Measurements from ENCODE around the gene TAF1C.
A peak's percentile ranks its signal among the peaks of the same experiment; 100 is the strongest.
"Not testable (repeated sequence)": the region's sequence is repeated elsewhere in the genome, so short reads cannot be mapped to it uniquely, and the experiment has no call there.

Gene TAF1C

GRCh38 chr16:84186685-84187437 is at the start of gene TAF1C:
TAF1C (minus strand) TSS chr16:84187057; CDS start chr16:84184988, 2,069 bp downstream.
- DNase-seq (ENCODE audit: low read depth in 1 of 2, low spot score in 1 of 2) = peak; percentile 80 to 89

- no peak for DNase-seq (ENCODE audit: low read depth in 1 of 2, low spot score in 1 of 2)
Measured at GRCh38 chr16:84234321-84235241, 47.7 kb upstream of the TAF1C start.

GRCh38 chr16:84233748-84234147 is 46.9 kb upstream of the TAF1C start:
- DNase-seq (ENCODE audit: low read depth in 1 of 2, low spot score in 1 of 2) = no peak

GRCh38 chr16:84232969-84233368 is 46.1 kb upstream of the TAF1C start:
- no peak for DNase-seq (ENCODE audit: low read depth in 1 of 2, low spot score in 1 of 2)

- DNase-seq (ENCODE audit: low read depth in 1 of 2, low spot score in 1 of 2) = no peak
Measured at GRCh38 chr16:84232060-84232459, 45.2 kb upstream of the TAF1C start.

GRCh38 chr16:84229471-84229870 is 42.6 kb upstream of the TAF1C start:
- no peak for DNase-seq (ENCODE audit: low read depth in 1 of 2, low spot score in 1 of 2)

GRCh38 chr16:84228256-84228838 is 41.5 kb upstream of the TAF1C start:
- no peak for DNase-seq (ENCODE audit: low read depth in 1 of 2, low spot score in 1 of 2)

DNA sequence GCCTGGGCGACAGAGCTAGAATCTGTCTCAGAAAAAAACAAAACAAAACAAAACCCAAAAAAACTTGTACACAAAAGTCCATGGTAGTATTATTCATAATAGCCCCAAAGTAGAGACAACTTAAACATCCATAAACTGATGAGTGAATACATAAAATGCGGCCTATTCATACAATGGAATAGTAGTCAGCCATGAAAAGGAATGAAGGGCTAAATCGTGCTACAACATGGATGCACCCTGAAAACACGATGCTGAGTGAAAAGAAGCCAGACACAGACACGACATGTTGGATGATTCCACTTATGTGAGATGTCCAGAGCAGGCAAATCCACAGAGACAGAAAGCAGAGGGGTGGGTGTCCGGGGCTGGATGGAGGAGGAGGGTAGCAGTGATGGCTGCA is 40.7 kb upstream of the TAF1C start:
- DNase-seq (ENCODE audit: low read depth in 1 of 2, low spot score in 1 of 2) = no peak

GRCh38 chr16:84226026-84226425 is 39.2 kb upstream of the TAF1C start:
- DNase-seq (ENCODE audit: low read depth in 1 of 2, low spot score in 1 of 2) = no peak

DNA sequence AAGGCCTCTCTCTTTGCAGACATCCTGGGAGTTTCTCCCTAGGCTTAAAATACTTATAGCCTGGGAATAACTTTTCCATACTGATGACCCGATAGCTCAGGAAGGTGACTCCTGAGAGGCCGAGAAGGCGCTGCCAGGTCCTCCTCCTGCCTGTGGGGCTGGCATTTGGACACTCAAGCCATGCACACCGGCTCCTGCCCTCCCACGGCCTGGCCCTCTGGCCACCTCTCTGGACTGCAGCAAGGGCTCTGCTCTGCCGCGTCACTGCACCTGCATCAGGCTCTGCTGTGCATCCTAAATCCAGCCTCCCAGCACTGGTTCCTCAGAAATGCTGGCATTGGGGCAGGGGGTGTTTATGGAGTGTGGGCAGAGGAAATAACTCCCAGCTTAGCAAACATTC is 38.7 kb upstream of the TAF1C start:
- no peak for DNase-seq (ENCODE audit: low read depth in 1 of 2, low spot score in 1 of 2)

DNA sequence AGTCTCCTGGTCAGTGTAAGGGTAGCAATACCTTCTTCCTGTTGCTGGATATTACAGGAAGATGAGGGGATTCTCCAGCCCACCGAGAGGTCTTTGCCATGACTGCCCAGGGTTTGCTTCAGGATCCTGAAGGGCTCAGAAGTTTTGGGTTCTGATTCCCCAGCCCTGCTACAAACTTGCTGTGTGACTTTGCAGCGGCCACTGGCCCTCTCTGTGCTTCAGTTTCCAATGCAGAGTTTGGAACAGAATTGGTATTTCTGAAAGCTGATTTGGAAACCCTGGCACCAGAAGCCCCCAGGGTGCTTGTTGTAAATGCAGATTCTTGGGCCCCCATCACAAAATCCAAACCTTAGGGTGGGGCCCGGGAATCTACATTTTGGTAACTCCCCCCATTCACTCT is 38.3 kb upstream of the TAF1C start:
- no peak for DNase-seq (ENCODE audit: low read depth in 1 of 2, low spot score in 1 of 2)

DNA sequence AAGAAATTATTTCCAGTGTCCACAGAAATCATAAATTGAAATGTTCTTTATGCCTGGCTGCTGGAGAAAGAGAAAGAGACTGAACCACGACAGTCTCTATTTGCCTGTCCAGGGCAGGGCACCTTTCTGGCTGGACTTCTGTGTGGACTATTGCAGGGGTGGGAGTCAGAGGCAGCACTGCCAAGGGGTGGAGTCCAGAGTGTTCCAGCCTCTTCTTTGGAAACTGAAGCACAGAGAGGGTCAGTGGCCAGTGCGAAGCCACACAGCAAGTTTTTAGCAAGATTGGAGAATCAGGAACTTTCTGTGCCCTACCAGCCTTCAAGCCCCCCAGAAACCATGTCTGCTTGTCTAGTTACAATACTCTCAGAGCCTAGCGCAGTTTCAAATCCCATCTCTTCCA is 37.7 kb upstream of the TAF1C start:
- no peak for DNase-seq (ENCODE audit: low read depth in 1 of 2, low spot score in 1 of 2)

DNA sequence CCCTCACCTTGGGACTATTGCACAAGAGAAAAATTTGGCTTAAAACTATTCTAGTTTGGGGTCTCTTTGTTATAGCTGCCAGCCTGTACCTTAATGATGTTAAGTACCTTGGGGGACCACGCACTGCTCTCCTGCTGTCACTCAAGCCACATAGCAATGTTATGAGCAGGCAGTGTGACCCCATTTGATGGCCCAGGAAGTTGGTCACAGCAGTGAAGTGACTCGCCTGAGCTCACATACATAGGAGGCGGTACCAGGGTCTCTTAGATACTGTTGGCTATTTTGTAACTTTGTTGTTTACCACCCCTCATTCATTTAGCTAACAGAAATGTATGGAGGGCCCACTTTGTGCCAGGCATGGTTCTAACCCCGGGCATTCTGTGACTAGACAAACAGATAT is 36.6 kb upstream of the TAF1C start:
- DNase-seq (ENCODE audit: low read depth in 1 of 2, low spot score in 1 of 2) = no peak

DNA sequence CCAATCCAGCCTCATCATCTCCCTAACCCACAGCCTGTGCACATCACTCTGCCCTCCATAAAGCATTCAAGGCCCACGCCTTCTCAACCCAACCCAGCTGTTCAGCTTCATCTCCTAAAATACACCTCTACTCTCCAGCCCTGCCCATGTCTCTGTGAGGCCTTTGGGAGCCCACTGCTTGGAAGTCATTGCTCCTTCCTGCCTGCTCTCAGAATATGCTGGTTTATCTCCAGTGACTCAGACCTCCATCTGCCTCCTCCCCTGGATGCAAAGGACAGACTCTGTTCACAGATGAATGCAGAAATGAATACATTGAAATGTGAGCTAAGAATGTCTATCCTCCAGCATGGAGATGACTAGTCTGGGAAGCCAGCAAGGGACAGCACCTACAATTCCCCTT is 34.0 kb upstream of the TAF1C start:
- no peak for DNase-seq (ENCODE audit: low read depth in 1 of 2, low spot score in 1 of 2)

DNA sequence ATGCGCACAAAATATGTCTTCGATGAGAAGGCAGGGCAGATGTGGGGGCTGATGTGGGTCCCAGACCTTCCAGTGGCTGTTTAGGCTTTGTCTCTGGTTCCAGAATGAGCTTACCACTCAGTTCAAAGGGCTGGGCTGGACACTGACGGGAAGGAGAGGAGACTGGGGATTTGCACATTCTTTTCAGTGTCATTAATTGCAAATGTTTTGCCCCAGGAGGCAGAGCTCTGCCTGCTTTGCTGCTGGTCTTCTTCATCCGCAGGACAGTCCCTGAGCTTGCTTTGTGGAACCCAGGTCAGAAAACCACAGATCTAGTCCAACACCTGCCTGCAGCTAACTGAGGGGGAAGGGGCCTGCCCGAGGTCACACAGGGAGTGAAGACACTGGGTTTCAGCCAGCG is 32.1 kb upstream of the TAF1C start:
- DNase-seq (ENCODE audit: low read depth in 1 of 2, low spot score in 1 of 2) = no peak

DNA sequence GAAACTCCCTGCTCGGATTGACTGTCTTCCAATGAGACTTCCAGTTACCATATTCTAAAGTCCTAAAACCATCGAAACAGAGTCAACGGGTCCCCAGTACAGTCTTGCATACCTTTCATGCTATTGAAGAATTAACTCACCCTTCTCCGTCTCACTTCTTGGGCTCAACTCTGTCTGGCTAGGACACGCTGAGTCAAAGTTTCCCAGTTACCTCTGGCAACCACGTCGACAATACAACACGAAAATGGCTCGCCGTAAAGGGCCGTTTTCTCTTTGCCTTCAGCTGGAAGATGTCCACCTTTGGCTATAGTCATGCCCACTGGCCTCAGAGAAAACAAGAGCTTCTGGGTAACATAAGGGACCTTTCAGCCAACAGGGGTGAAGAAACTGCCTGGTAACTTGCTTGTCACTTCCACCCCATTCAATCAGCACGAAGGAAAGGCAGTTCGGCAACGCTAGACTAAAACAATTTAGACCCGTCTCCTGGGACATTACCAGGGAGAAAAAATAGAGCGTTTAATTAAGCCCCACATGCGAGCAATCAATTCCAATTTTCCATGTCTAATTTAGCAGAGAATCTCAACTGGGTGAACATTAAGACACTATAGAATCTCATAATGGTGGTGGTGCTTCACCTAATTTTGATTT is 31.4 kb upstream of the TAF1C start:
- DNase-seq (ENCODE audit: low read depth in 1 of 2, low spot score in 1 of 2) = no peak

- not testable (repeated sequence) for DNase-seq (ENCODE audit: low read depth in 1 of 2, low spot score in 1 of 2)
Measured at GRCh38 chr16:84216144-84216543, 29.3 kb upstream of the TAF1C start.

DNA sequence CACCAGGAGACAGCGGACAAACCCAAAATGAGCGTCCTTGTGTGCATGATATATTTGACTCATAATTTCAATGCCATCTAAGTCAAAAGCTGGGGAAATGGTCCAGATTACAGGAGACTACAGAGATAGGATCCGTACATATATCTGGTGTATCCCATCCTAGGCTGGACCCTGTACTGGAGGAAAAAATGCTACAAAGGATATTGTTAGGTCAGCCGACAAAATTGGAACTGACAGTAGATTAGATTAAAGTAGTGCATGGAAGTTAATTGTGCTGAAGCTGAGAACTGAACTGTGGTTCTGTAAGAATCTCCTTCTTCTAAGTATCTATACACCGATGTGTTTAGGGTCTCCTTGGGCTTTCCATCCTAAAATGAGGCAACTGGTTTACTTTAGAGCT is 28.7 kb upstream of the TAF1C start:
- no peak for DNase-seq (ENCODE audit: low read depth in 1 of 2, low spot score in 1 of 2)

GRCh38 chr16:84214451-84215066 is 27.7 kb upstream of the TAF1C start:
- no peak for DNase-seq (ENCODE audit: low read depth in 1 of 2, low spot score in 1 of 2)

- no peak for DNase-seq (ENCODE audit: low read depth in 1 of 2, low spot score in 1 of 2)
Measured at GRCh38 chr16:84212631-84213030, 25.8 kb upstream of the TAF1C start.

GRCh38 chr16:84212154-84212553 is 25.3 kb upstream of the TAF1C start:
- DNase-seq (ENCODE audit: low read depth in 1 of 2, low spot score in 1 of 2) = no peak
